ENCODE data around the gene DOCK10. TPM values are rescaled to one million over a fixed set of nuclear protein-coding genes. Genes with fewer than 3 reads are reported as not detected.

The DOCK10 gene
- total RNA-seq, 1 donor from 2014 or later: 15.2 TPM

DNA sequence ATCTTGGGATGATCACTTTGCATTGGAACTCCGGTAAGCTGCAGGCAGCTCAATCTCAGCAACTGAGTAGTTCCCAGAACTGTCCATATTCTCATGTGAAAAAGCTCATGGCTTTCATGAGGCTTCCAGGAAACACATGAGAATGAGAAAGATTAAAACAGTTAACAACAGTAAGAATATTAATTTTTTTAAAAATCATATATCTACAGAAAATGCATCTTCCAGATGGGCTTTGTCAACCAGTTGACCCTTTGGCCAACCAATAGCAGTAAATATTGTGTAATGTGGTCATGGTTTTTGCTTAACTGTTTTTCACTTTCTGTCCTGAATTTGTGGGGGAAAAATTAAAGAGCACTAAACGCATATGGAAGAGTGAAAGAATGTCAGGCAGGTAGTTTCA lies 194.9 kb downstream of the DOCK10 start:
- H3K27ac Mint-ChIP-seq (ENCODE audit: unreplicated experiment): peak overlapping the region; percentile 16
- no peak for DNase-seq (ENCODE audit: extremely low spot score, unreplicated experiment)
- H3K36me3 Mint-ChIP-seq (ENCODE audit: unreplicated experiment): peaks cover 12% of the 10 kb centered on the region
- no peaks in the 10 kb centered on the region for H3K9me3 Mint-ChIP-seq (ENCODE audit: unreplicated experiment)
- no peak for TF ChIP-seq CTCF (IDR thresholded peaks at IDR 0.05)
- H3K27me3 Mint-ChIP-seq (ENCODE audit: unreplicated experiment): no peaks in the 10 kb centered on the region
- H3K4me3 Mint-ChIP-seq (ENCODE audit: unreplicated experiment): no peak overlapping the region
- peaks cover 28% of the 10 kb centered on the region for H3K4me1 Mint-ChIP-seq (ENCODE audit: unreplicated experiment)

- Mint-ChIP-seq H3K36me3 (ENCODE audit: unreplicated experiment) (peaks cover 12% of the 10 kb centered on the region), H3K4me3 (ENCODE audit: unreplicated experiment) (no peak overlapping the region), H3K9me3 (ENCODE audit: unreplicated experiment) (no peaks in the 10 kb centered on the region), H3K27me3 (ENCODE audit: unreplicated experiment) (no peaks in the 10 kb centered on the region), H3K4me1 (ENCODE audit: unreplicated experiment) (peaks cover 28% of the 10 kb centered on the region), H3K27ac (ENCODE audit: unreplicated experiment) (no peak overlapping the region)
- no peak for DNase-seq (ENCODE audit: extremely low spot score, unreplicated experiment)
- no peak for TF ChIP-seq CTCF (IDR thresholded peaks at IDR 0.05)
Observed at GRCh38 chr2:224846686-224847085, 195.6 kb downstream of the DOCK10 start.

DNA sequence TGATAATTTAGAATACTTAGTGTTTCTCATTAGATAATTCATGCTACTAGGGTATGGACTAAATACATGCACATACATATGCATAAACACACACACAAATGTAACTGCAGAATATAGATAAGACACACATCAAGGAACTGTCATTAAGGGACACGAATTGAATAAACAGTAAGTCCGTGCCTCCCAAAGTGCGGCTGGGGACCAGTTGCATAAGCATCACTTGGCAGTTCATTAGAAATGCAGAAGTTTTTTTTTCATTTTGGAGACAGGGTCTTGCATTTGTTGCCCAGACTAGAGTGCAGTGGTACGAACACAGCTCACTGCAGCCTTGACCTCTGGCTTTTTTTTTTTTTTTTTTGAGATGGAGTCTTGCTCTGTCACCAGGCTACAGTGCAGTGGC lies 196.1 kb downstream of the DOCK10 start:
- Mint-ChIP-seq H3K27ac (ENCODE audit: unreplicated experiment) (no peak overlapping the region), H3K9me3 (ENCODE audit: unreplicated experiment) (no peaks in the 10 kb centered on the region), H3K4me1 (ENCODE audit: unreplicated experiment) (peaks cover 28% of the 10 kb centered on the region), H3K36me3 (ENCODE audit: unreplicated experiment) (peaks cover 11% of the 10 kb centered on the region), H3K4me3 (ENCODE audit: unreplicated experiment) (no peak overlapping the region), H3K27me3 (ENCODE audit: unreplicated experiment) (no peaks in the 10 kb centered on the region)
- TF ChIP-seq CTCF (IDR thresholded peaks at IDR 0.05): no peak
- DNase-seq (ENCODE audit: extremely low spot score, unreplicated experiment): no peak

- no peak for TF ChIP-seq CTCF (IDR thresholded peaks at IDR 0.05)
- Mint-ChIP-seq H3K4me1 (ENCODE audit: unreplicated experiment) (peaks cover 21% of the 10 kb centered on the region), H3K27me3 (ENCODE audit: unreplicated experiment) (no peaks in the 10 kb centered on the region), H3K9me3 (ENCODE audit: unreplicated experiment) (peaks cover 4% of the 10 kb centered on the region), H3K27ac (ENCODE audit: unreplicated experiment) (no peak overlapping the region), H3K36me3 (ENCODE audit: unreplicated experiment) (peaks cover 17% of the 10 kb centered on the region), H3K4me3 (ENCODE audit: unreplicated experiment) (no peak overlapping the region)
- DNase-seq (ENCODE audit: extremely low spot score, unreplicated experiment): no peak
Observed at GRCh38 chr2:224843141-224843540, 199.1 kb downstream of the DOCK10 start.

- Mint-ChIP-seq H3K9me3 (ENCODE audit: unreplicated experiment) (peaks cover 4% of the 10 kb centered on the region), H3K27me3 (ENCODE audit: unreplicated experiment) (no peaks in the 10 kb centered on the region), H3K4me1 (ENCODE audit: unreplicated experiment) (peaks cover 26% of the 10 kb centered on the region), H3K27ac (ENCODE audit: unreplicated experiment) (no peak overlapping the region), H3K4me3 (ENCODE audit: unreplicated experiment) (no peak overlapping the region), H3K36me3 (ENCODE audit: unreplicated experiment) (peaks cover 13% of the 10 kb centered on the region)
- DNase-seq (ENCODE audit: extremely low spot score, unreplicated experiment): no peak
- no peak for TF ChIP-seq CTCF (IDR thresholded peaks at IDR 0.05)
Observed at GRCh38 chr2:224841910-224842309, 200.4 kb downstream of the DOCK10 start.

All from osteocyte (in vitro differentiated cells).